GM21723 (cell line): Measurements from ENCODE around the gene APBA2.
"Not testable (repeated sequence)": the region's sequence is repeated elsewhere in the genome, so short reads cannot be mapped to it uniquely, and the experiment has no call there.

Experiments
- ATAC-seq: cut with Tn5 transposase; IDR thresholded peaks from one replicate; pipeline ENCODE4 v1.9.1; 2021; ENCODE audit warnings: mild to moderate bottlenecking, moderate library complexity; ENCODE audit not compliant: unreplicated experiment

The APBA2 gene

GRCh38 chr15:29031502-29032228 is 145.9 kb downstream of the APBA2 start:
- ATAC-seq, result no peak

- no peak for ATAC-seq
These were observed 146.5 kb downstream of the APBA2 start for GRCh38 chr15:29032229-29032625.

DNA sequence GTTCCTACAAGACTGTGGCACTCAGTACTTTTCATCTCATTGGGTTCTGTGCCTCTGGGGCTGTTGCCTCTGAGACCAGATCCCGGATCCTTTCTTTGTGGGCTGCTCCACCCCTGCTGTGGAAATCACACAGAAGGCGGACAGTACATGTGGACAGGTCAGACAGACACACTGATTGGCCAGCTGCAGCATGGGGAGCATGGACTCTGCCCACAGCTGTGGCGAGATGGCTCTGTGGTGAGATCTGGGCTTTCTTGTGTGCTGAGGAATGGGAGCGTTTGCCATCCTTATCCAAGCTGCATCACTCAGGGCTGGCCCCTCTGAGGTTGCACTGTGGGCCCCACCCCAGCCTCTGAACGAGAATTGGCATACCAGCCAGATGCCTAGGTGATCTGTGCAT is 147.0 kb downstream of the APBA2 start:
- ATAC-seq, result no peak

DNA sequence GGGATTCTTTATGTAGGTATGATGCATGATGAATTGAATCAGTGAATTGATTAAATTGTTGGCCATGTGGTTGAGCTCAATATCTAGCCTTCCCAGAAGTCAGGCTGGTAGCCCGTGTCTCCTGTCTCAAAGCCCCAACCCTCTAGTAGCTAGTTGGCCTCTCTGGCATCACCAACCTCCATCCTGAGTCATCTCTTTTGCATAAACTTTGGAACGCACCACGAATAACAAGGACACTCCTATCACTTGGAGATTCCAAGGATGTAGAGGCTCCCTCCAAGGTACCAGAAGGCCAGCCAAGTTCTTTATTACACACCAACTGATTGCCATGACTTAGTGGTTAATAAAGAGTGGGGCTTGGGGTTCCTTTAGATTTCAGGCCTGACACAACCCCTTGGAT is 148.4 kb downstream of the APBA2 start:
- ATAC-seq, result no peak

DNA sequence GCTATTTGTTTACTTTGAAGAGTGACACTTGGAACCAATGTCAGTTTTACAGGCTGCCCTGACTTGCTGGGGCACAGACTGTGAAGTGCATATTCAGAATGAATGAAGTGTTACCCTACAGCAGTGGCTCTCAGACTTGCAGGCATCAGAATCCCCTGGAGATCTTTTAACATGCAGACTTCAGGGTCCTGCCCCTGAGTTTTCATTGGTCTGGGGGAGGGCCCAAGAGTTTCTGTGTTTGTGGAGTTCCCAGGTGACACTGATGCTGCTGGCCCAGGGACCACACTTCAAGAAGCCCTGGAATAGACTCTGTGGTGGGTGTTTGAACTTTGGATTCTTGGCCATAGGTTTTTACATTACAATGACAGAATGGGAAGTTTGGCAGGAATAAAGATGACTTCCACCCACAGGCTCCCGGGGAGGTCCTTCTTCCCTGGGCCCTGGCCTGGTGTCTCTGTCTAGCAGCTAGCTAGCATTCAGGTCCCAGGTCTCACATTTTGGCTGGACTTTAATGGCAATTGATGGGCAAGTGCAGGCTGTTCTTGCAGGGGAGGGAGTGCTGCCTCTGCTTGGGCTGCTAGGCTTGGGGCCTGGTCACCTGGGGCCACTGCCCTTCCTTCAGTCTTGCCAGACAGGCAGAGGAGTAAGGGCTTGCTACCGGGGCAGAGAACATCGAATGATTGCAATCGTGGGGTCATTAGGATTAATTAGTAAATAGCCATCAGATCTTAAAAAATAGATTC is 149.0 kb downstream of the APBA2 start:
- no peak for ATAC-seq

DNA sequence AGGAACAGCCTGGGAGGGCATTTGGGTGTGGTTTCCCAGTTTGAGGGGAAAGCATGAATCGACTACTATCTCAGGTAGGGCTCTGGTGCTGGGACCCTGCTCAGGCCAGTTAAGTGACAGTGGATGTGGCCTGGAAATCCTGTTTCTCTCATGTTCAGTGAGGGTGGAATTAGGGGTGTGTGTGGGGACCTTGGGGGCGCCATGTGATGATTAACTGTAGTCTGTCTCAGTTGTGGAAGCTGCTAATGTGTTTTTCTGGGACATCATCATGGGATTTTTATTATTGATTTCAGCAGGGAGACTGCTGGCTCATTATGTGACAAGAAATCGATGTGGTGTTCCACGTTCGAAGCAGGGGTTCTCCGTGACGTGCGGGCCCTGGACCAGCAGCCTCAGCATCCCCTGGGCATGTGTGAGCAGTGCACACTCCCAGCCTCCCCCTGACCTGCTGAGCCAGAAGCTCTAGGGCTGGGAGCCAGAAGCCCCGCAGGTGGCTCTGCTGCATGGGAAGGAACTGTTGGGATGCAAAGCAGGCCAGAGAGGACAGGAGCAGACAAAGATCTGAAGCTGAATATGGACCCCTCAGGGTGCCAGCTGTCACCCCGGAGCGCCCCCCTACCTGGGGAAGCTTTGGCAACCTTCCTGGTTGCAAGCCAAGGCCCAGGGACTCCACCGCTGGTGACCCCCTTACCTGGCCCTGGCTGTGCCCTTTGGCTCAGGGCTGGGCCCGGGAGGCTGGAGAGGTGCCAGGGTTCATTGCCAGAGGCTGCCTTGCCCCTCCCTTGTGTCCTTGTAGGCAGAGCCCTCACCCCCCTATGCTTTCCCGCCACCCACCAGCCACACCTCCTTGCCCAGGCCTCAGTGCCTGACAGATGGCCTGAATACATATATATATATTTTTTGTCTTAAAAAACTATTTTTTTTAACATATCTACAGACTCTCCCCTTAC is 149.8 kb downstream of the APBA2 start:
- ATAC-seq, result no peak

- no peak for ATAC-seq
These were observed 152.4 kb downstream of the APBA2 start for GRCh38 chr15:29037997-29038705.

GRCh38 chr15:29039466-29040369 is 153.9 kb downstream of the APBA2 start:
- ATAC-seq, result no peak

DNA sequence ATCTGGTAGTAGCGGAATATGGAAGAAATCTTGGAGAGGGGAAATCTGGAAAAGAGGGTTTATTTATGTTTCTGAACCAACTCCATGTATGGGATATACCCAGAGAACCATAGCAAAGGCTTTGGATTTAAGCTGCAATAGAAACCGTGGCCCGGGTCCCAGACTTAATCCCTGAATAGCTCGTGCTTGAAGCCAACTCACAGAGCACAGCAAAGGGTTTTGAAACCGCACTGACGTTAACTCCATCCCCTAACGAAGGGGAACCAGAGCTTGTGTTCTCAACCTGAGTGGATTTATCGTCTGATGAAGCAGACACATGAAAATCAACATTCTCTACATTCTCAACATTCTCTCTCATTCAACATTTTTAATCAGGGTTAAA is 154.6 kb downstream of the APBA2 start:
- ATAC-seq, result no peak

DNA sequence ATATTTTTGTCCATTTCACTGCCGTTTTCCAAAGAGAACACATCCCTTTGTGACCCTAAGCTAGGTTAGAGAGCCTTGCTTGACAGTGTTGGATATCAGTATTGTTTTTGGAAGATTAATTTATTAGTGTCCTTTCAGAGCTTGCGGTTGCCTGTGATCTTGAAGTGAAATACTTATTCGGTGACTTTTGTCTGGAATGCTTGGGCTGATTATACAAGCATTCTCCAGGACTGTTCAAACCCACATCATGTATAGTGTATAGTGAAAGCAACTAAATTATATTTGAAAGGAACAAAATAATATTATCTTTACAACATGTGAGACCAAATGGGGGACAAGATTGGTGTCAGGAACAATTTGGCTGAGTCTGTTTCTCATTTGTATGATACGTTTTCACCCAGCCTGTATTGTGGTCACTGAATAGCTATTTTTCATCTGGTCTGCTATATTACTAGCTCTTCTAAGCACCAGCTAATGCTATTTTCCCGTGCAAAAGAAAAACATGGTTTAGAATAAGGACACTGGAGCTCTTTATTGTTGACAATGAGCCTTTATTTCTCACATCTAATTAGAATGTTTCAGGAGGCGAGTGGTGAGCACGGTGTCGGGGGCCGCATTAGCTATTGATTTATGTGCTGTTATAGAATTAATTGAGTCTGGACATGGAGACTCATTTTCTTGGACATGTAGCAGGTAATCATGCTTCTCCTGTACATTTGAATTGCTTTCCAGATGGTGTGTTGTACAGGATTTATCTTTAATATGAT is 158.1 kb downstream of the APBA2 start:
- no peak for ATAC-seq

DNA sequence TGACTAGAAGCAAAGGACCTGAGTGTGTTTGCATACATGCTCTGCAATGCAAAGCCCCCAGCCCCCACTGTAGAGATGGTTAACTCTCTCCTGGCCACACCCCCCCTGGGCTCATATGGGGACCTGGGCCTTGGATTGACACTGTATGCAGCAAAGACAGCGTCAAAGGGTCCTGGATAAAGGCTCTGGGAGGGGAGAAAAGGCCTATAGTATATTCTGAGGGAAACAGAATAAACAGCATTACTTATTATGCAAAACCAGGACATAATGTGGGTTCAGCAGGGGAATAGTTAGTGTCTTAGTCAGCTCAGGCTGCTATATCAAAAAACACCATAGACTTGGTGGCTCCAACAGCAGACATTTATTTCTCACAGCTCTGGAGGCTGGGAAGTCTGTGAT is 158.7 kb downstream of the APBA2 start:
- no peak for ATAC-seq

- not testable (repeated sequence) for ATAC-seq
These were observed 159.4 kb downstream of the APBA2 start for GRCh38 chr15:29045161-29045560.

DNA sequence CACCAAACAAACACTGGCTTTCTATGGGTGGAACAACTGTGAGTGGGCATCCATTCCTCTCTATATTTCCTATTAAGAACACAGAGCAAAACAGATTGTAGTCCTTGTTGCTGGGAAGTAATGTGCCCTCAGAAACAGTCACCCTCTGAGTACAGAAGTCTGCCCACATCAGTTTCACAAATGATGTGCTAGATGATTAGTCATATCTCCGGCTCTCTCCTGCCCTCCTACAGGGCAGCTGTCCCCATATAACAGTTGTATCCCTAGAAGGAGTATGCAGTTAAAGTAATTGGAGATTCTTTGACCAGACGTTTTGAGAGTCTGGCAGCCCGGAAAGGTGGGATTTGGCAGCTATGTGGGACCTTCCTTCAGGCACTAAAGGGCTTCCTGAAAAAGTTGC is 159.9 kb downstream of the APBA2 start:
- ATAC-seq, result no peak

DNA sequence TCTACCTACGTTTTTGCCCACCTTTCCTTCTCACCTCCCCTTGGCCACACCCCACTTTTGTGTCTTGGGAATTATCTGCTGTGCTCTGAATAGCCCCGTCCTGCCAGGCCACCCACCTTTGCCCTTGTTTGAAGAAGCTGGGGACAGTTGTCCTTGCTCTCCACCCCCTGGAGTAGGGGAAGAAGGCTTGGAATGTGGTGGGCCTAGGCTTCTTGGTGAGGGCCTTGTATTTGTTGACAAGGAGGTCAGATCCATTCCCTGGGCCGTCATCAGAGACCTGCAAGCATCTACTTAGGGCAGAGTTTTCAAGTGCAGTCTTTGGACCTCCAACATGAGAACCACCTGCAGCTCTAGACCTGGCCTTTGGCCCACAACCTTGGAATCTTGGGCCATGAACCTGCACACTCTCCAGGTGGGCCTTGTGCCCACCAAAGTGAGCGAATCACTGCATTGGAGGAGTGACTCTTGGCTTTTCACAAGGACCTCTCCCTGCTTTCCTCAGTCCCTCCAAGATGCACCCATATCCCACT is 160.6 kb downstream of the APBA2 start:
- no peak for ATAC-seq

- ATAC-seq, result no peak
These were observed 161.2 kb downstream of the APBA2 start for GRCh38 chr15:29046977-29047376.

- no peak for ATAC-seq
These were observed 162.2 kb downstream of the APBA2 start for GRCh38 chr15:29048011-29048410.

DNA sequence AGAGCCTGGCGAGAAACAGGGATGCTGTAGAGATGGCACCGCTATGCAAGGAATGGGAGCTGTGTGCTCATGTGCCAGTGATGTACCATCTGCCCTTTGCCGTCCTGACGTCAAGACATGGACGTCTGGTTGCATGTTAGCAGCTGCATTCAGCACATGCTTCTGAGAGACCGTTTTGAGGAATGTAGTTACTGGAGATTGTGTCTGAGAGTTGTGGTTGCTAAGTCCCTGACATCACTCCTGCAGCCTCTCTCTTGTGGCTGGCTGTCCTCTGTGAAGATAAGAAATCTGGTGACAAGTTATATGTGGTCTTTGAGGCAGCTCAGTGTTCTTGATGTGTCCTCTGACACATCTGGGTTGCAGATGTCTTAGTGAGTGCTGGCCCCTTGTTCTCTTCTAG is 165.1 kb downstream of the APBA2 start:
- no peak for ATAC-seq

GRCh38 chr15:29051422-29051821 is 165.6 kb downstream of the APBA2 start:
- no peak for ATAC-seq

- no peak for ATAC-seq
These were observed 167.2 kb downstream of the APBA2 start for GRCh38 chr15:29053006-29053405.
